Caco-2 (cell line): ENCODE results near the gene COPS7A. TPM values are rescaled to one million over a fixed set of nuclear protein-coding genes. Genes with fewer than 3 reads are reported as not detected.
A peak's percentile ranks its signal among the peaks of the same experiment; 100 is the strongest.

Source experiments
- BruUV-seq: library from RNA; stranded (reverse); fragments of 400-500 nt; replicated peaks from 2 replicates; lab custom pipeline; 2021; lab: Mats Ljungman, UMichigan
- CTCF ChIA-PET: fragments of 300-600 bp; sonication (Branson Sonifier 250); formaldehyde crosslinking; loops from one replicate; lab custom pipeline; 2022; ENCODE audit warnings: antibody characterized with exemption; lab: Charles Lee
- POLR2A ChIA-PET: fragments of 300-600 bp; sonication (Branson Sonifier 250); formaldehyde crosslinking; loops from one replicate; lab custom pipeline; 2022; ENCODE audit warnings: antibody characterized with exemption; lab: Charles Lee
- DNase-seq, 2 experiments: peaks; one replicate each; pipeline versions ENCODE4 v3.0.0 to v3.0.0-alpha.2; 2020 to 2022
- H3K27me3 ChIP-seq: replicated peaks from 2 replicates; pipeline ENCODE4 v1.6.0; 2011; ENCODE audit warnings: low read length; ENCODE audit not compliant: control insufficient read depth, insufficient read depth
- H3K36me3 ChIP-seq: 2 replicates; pipeline ENCODE4 v1.5.1; 2011; ENCODE audit warnings: low read length; ENCODE audit not compliant: control insufficient read depth, insufficient read depth
- H3K4me1 ChIP-seq: fragments of 250-450 bp; sonication (Bioruptor Pico); 2 replicates; pipeline ENCODE4 v1.5.1; 2020; ENCODE audit warnings: mild to moderate bottlenecking
- H3K4me3 ChIP-seq: 2 replicates; pipeline ENCODE4 v1.5.1; 2011; ENCODE audit warnings: low read depth, mild to moderate bottlenecking, control low read depth, low read length
- H3K9me3 ChIP-seq: fragments of 250-450 bp; sonication (Bioruptor Pico); 2 replicates; pipeline ENCODE4 v1.5.1; 2020; ENCODE audit warnings: mild to moderate bottlenecking, moderate library complexity
- H3K27ac Mint-ChIP-seq: one replicate; pipeline ENCODE4 v1.8.0; 2022; ENCODE audit warnings: mixed read lengths; ENCODE audit not compliant: unreplicated experiment
- H3K27me3 Mint-ChIP-seq: one replicate; pipeline ENCODE4 v1.8.0; 2022; ENCODE audit warnings: mixed read lengths; ENCODE audit not compliant: insufficient read depth, unreplicated experiment
- H3K36me3 Mint-ChIP-seq: one replicate; pipeline ENCODE4 v1.8.0; 2022; ENCODE audit warnings: mild to moderate bottlenecking, mixed read lengths; ENCODE audit not compliant: insufficient read depth, unreplicated experiment
- H3K4me1 Mint-ChIP-seq: one replicate; pipeline ENCODE4 v1.8.0; 2022; ENCODE audit warnings: low read depth, mixed read lengths; ENCODE audit not compliant: unreplicated experiment
- H3K4me3 Mint-ChIP-seq: one replicate; pipeline ENCODE4 v1.8.0; 2022; ENCODE audit warnings: mild to moderate bottlenecking, moderate library complexity, mixed read lengths; ENCODE audit not compliant: unreplicated experiment
- H3K9me3 Mint-ChIP-seq: one replicate; pipeline ENCODE4 v1.8.0; 2022; ENCODE audit warnings: mixed read lengths; ENCODE audit not compliant: unreplicated experiment
- intact Hi-C: fragments of 100-400 bp; cut with micrococcal nuclease; formaldehyde crosslinking; loops from one replicate; pipeline ENCODE4 v1.10.0; 2022; ENCODE audit not compliant: unreplicated experiment
- total RNA-seq: library from RNA; stranded (reverse); gene quantifications from 2 replicates; pipeline ENCODE4 v1.2.3, GENCODE V29; 2022
- TF ChIP-seq, protein P1 (sequence below), 2 experiments: fragments of 200-600 bp in 1 of 2; IDR thresholded peaks; 1 replicate in 1 of 2; 2 replicates in 1 of 2; pipeline versions ENCODE4 v1.5.1 to v1.8.0; 2011 to 2022; ENCODE audit warnings: antibody characterized with exemption in 1 of 2, control low read depth in 1 of 2, inconsistent platforms in 1 of 2, low read depth in 1 of 2, low read length in 1 of 2, mild to moderate bottlenecking in 1 of 2, moderate library complexity in 1 of 2; ENCODE audit not compliant: insufficient read depth in 1 of 2, severe bottlenecking in 1 of 2, unreplicated experiment in 1 of 2

COPS7A gene
- total RNA-seq, 1 experiment from 2014 or later, result 56.8 TPM

DNA sequence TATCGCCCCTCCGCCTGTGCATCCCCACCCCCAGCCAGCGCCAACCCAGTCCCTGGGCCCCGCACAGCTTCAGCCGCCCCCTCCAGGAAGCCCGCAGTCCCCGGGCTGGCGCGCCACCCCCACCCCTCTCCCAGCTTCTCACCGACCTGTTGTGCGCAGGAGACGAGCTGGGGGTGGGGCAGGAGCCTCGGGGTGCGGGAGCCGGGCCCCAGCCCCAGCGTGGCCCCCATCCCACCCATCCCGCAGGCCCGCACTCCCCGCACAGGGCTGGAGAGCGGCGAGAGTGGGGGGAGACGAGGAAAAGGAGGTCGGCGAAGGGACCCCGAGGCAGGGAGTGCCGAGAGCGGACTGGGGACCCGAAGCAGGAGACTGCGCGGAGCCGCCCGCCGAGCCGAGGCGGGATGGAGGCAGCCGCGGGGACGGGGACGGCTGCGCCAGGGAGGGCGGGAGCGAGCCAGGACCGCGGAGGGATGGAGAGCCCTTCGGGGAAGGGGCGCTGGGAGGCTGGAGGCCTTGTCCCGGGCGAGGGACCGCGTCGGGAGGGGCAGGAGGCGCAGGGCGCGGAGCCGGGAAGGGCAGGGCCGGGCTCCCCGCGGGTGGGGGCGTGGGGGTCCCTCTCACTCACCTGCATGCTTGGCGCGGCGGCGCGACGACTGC, 23.7 kb upstream of the COPS7A start:
- Mint-ChIP-seq H3K27ac (no peak overlapping the region), H3K27me3 (peaks cover 45% of the 10 kb centered on the region), H3K36me3 (peaks cover 6% of the 10 kb centered on the region), H3K4me3 (peak overlapping the region; percentile 50), H3K4me1 (peaks cover 10% of the 10 kb centered on the region), H3K9me3 (no peaks in the 10 kb centered on the region)
- Histone ChIP-seq H3K4me1 (peaks cover 5% of the 10 kb centered on the region), H3K27me3 (peaks cover 5% of the 10 kb centered on the region), H3K36me3 (no peaks in the 10 kb centered on the region), H3K9me3 (no peaks in the 10 kb centered on the region), H3K4me3 (peak overlapping the region; percentile 48)
- intact Hi-C loops, result loop anchor here (2.0 to 5.0 kb wide), 2 partner anchors 37 to 148 kb away; partner anchors contain the start of gene ING4
- POLR2A ChIA-PET, result no interaction called here
- CTCF ChIA-PET, result interaction anchor here (0.6 to 1.3 kb wide), 6 partner anchors 11 to 146 kb away, joined by 3 to 6 read pairs (median 4); partner anchors contain the start of genes COPS7A and ZNF384
- DNase-seq, result peak in 1 of 2 experiments; percentile 47
- BruUV-seq, result no TSS peak
- TF ChIP-seq, protein P1, sequence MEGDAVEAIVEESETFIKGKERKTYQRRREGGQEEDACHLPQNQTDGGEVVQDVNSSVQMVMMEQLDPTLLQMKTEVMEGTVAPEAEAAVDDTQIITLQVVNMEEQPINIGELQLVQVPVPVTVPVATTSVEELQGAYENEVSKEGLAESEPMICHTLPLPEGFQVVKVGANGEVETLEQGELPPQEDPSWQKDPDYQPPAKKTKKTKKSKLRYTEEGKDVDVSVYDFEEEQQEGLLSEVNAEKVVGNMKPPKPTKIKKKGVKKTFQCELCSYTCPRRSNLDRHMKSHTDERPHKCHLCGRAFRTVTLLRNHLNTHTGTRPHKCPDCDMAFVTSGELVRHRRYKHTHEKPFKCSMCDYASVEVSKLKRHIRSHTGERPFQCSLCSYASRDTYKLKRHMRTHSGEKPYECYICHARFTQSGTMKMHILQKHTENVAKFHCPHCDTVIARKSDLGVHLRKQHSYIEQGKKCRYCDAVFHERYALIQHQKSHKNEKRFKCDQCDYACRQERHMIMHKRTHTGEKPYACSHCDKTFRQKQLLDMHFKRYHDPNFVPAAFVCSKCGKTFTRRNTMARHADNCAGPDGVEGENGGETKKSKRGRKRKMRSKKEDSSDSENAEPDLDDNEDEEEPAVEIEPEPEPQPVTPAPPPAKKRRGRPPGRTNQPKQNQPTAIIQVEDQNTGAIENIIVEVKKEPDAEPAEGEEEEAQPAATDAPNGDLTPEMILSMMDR (IDR thresholded peaks at IDR 0.05; ENCODE audit: insufficient read depth in 1 of 2, low read depth in 1 of 2, low read length in 1 of 2, severe bottlenecking in 1 of 2, unreplicated experiment in 1 of 2), result no peak

DNA sequence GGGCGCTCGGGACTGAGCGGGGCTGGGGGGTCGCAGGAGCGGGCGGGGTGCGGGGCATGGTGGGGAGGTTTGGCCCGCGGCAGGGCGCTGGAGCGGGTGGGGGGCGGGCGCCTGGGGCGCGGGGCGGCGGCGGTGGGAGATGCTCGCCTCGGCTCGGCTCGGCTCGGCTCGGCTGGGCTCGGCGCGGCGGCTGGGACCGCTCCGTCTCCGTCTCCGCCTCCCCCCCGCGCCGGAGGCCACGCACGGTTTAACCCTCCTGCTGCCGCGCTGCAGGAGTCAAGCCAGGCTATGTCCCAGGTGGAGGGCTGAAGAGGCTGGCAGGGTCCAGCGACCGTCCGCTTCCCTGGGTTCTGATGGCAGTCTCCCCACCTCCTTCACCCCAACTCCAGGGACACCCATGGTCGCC, 23.2 kb upstream of the COPS7A start, which contains the start of gene PIANP:
Gene PIANP (minus strand): TSS at position 170 of the 406 bp plus-strand sequence. CDS start 2,754 bp downstream, outside the sequence.
- Histone ChIP-seq H3K36me3 (no peaks in the 10 kb centered on the region), H3K27me3 (peaks cover 5% of the 10 kb centered on the region), H3K4me3 (peak within 1 kb of the TSS; percentile 48), H3K9me3 (no peaks in the 10 kb centered on the region), H3K4me1 (peaks cover 5% of the 10 kb centered on the region)
- H3K4me1 Mint-ChIP-seq, result peaks cover 10% of the 10 kb centered on the region
- H3K9me3 Mint-ChIP-seq, result no peaks in the 10 kb centered on the region
- TF ChIP-seq, protein P1 (IDR thresholded peaks at IDR 0.05; ENCODE audit: insufficient read depth in 1 of 2, low read depth in 1 of 2, low read length in 1 of 2, severe bottlenecking in 1 of 2, unreplicated experiment in 1 of 2), result no peak
- H3K4me3 Mint-ChIP-seq, result peak within 1 kb of the TSS; percentile 50
- peaks cover 6% of the 10 kb centered on the region for H3K36me3 Mint-ChIP-seq
- no TSS peak for BruUV-seq
- POLR2A ChIA-PET, result no interaction called here
- CTCF ChIA-PET, result interaction anchor here (0.7 to 1.3 kb wide), 2 partner anchors 11 to 146 kb away, joined by 4 read pairs; partner anchors contain the start of gene ZNF384
- DNase-seq, result peak; percentile 61 to 77
- intact Hi-C loops, result no loop called here
- H3K27me3 Mint-ChIP-seq, result peaks cover 49% of the 10 kb centered on the region
- no peak within 1 kb of the TSS for H3K27ac Mint-ChIP-seq

DNA sequence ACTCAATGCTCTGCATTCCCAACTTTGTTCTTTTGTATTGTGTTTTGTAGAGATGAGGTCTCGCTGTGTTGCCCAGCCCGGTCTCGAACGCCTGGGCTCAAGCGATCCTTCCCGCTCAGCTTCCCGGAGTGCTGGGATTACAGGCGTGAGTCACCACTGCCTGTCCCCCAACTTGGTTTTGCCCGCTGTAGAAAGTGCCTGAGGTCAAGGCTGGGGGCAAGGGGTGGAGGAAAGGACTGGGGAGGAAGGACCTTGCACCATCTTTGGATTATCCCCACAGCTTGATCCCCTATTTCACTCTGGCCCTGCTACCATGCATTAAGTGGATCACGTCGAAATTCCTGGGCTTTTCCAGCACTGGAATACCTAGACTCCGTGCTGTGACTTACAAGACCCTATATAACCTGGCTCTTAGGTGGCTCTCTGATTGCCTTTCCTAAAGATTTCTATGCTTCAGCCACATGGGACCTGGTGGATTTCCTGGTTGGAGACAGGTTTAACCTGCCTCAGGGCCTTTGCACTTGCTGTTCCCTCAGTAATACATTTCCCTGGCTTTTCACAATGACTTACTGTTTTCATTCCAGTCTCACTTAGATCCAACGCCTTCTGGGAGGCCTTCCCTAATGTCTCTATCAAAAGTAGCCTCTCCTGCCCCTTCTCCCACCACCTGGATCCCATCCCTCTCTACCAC, 22.6 kb upstream of the COPS7A start:
- POLR2A ChIA-PET, result no interaction called here
- no TSS peak for BruUV-seq
- no peaks in the 10 kb centered on the region for H3K9me3 Mint-ChIP-seq
- TF ChIP-seq, protein P1 (IDR thresholded peaks at IDR 0.05; ENCODE audit: insufficient read depth in 1 of 2, low read depth in 1 of 2, low read length in 1 of 2, severe bottlenecking in 1 of 2, unreplicated experiment in 1 of 2), result no peak
- DNase-seq, result no peak
- peak overlapping the region; percentile 50 for H3K4me3 Mint-ChIP-seq
- intact Hi-C loops, result no loop called here
- H3K4me1 Mint-ChIP-seq, result peaks cover 10% of the 10 kb centered on the region
- peaks cover 6% of the 10 kb centered on the region for H3K36me3 Mint-ChIP-seq
- peaks cover 49% of the 10 kb centered on the region for H3K27me3 Mint-ChIP-seq
- no peaks in the 10 kb centered on the region for H3K36me3 ChIP-seq
- H3K27me3 ChIP-seq, result peaks cover 5% of the 10 kb centered on the region
- H3K4me3 ChIP-seq, result peak overlapping the region; percentile 48
- no peaks in the 10 kb centered on the region for H3K9me3 ChIP-seq
- H3K4me1 ChIP-seq, result peaks cover 5% of the 10 kb centered on the region
- H3K27ac Mint-ChIP-seq, result no peak overlapping the region
- CTCF ChIA-PET, result interaction anchor here (0.6 kb wide), 1 partner anchor 121 kb away, joined by 4 read pairs; no protein-coding TSS in a partner anchor
